ENCODE data around the gene CKAP2L.

Gene CKAP2L

DNA sequence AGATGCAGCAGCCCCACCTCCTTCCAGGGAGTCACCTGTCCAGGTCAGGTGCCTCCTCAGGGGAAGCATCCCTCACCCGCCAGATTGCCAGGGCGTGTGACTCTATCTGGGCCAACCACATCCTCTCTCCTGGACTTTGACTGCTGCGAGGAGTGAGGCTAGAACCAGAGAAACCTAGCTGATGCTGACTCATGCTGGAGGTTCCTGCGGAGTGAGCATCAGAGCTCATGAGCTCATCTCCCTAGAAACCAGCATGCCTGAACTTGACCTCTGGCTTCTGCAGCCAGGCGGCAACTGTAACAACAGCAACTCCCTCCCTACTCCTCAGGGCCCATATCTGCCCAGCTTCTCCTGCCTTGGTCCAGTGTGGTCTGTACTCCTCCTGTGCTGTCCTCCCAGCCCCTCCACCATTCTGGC, 71.9 kb downstream of the CKAP2L start:
- in situ Hi-C loops (cut with MboI; ENCODE audit: low pct_unique_long_range_greater_than_20kb, low sequenced_read_pairs) = no loop called here
- peak; percentile 93 for DNase-seq

DNA sequence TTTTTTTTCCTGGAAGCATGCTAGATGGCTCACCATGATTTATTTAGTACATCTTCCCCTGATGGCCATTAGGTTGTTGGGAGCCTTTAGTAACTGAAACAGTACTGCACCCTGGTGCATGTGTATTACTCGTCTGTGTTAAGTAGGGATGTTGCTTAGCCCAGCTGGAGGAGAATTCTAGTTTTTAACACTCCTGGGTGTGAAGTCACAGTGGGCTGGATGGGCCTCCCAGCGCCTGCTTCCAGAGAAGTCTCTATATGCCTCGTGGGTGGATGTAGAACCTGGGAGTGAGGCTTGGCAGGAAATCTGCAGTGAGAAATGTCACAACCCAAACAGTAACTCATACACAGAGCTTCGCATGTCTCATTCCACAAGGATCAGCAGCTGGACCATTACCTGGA, 72.5 kb downstream of the CKAP2L start:
- no peak for DNase-seq
- in situ Hi-C loops (cut with MboI; ENCODE audit: low pct_unique_long_range_greater_than_20kb, low sequenced_read_pairs) = no loop called here

DNA sequence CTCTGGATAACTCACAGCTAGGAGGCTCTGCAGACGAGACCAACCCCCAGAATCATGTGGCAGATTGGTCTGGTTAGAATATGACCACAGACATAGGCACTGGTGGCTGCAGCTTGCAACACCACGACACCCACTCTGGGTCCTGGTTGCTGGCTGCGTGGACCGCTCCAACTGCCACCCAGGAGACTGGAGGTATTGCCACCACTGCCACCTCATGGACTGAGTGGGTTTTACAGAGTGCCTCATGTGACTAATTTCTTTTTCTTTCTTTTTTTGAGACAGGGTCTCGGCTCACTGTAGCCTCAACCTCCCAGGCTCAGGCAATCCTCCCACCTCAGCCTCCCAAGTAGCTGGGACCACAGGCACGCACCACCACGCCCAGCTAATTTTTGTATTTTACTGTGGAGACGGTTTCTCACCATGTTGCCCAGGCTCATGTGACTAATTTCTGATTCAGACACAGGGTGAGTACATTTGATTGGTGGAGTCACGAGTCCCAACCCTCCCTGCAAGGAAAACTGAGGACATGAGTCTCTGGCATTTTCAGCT, 73.5 kb downstream of the CKAP2L start:
- DNase-seq = peak; percentile 83
- in situ Hi-C loops (cut with MboI; ENCODE audit: low pct_unique_long_range_greater_than_20kb, low sequenced_read_pairs) = no loop called here

DNA sequence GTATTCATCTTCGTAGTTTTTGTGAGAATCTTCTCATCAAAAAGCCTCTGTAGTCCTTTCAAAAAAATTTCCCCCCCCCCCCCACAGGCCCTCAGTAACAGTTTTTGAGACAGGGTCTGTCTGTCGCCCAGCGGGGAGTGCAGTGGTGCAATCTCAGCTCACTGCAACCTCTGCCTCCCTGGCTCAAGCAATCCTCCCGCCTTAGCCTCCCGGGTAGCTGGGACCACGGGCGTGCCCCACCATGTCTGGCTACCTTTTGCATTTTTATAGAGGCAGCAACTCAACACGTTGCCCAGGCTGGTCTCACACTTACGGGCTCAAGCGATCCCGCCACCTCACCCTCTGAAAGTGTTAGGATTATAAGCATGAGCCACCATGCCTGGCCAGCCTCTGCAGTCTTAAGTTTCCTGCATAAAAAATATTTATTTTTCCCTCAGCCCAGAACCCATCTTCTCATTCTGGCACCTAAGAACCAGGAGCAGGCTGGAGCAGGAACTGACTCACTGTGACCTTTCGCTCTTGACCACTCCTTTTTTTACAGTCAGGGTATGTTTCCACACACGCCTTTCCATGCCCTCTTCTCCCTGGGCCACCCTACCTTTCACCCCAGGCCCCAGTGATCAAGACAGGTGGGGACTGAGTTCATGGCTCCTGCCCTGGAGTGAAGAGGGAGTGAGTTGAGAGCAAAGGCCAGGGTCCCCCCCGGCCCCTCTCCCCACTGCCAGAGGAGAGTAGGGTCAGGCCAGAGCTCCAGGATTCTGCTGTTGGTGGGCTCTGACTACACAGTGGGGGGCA, 76.1 kb downstream of the CKAP2L start:
- no peak for DNase-seq
- in situ Hi-C loops (cut with MboI; ENCODE audit: low pct_unique_long_range_greater_than_20kb, low sequenced_read_pairs) = no loop called here

DNA sequence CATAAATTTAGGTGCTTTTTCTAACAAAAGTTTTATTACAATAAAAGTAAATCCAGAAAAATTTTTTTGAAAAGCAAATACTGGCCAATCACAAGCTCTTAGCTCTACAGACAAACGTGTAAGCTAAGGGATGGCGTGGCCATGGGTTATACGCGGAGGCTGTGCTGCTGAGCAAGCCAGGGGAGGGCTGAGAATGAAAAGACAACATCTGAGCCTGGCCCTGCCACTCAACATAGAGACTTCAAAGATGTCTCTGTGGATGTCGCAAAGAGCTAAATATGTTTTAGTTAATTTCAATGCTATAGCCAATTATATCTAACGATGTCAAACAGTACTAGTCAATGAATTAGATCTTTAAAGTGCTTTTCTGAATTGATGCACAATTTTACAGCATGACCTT, 76.9 kb downstream of the CKAP2L start:
- no peak for DNase-seq
- in situ Hi-C loops (cut with MboI; ENCODE audit: low pct_unique_long_range_greater_than_20kb, low sequenced_read_pairs) = no loop called here
